OCI-LY1 (cell line): Measurements from ENCODE around the gene DIDO1.

Experiments used
- H2AFZ ChIP-seq: fragments of 200-600 bp; sonication (generic), shearing (Covaris generic); 2 replicates; pipeline ENCODE4 v1.6.0; 2014; ENCODE audit warnings: antibody characterized with exemption, mild to moderate bottlenecking, low read length
- H3F3A ChIP-seq: fragments of 200-600 bp; sonication (generic), shearing (Covaris generic); 2 replicates; pipeline ENCODE4 v1.6.0; 2014; ENCODE audit warnings: mild to moderate bottlenecking, antibody characterized with exemption, low read length, moderate library complexity; ENCODE audit not compliant: insufficient read depth
- H3K27ac ChIP-seq: fragments of 200-600 bp; sonication (generic); 2 replicates; pipeline ENCODE4 v1.5.1; 2014; ENCODE audit warnings: low read length, mixed run types, mild to moderate bottlenecking, low read depth; ENCODE audit not compliant: poor library complexity, severe bottlenecking
- H3K27me3 ChIP-seq: fragments of 200-600 bp; sonication (generic); 2 replicates; pipeline ENCODE4 v1.6.0; 2014; ENCODE audit warnings: antibody characterized with exemption, mild to moderate bottlenecking, low read length, moderate library complexity; ENCODE audit not compliant: insufficient read depth
- H3K36me3 ChIP-seq: fragments of 200-600 bp; sonication (generic); 2 replicates; pipeline ENCODE4 v1.6.1; 2014; ENCODE audit warnings: mild to moderate bottlenecking, antibody characterized with exemption, low read length, moderate library complexity, mixed read lengths; ENCODE audit not compliant: insufficient read depth
- H3K4me1 ChIP-seq: fragments of 200-600 bp; sonication (generic); 2 replicates; pipeline ENCODE4 v1.5.1; 2014; ENCODE audit warnings: mild to moderate bottlenecking, low read length, moderate library complexity; ENCODE audit not compliant: insufficient read depth, severe bottlenecking
- H3K4me2 ChIP-seq: fragments of 200-600 bp; sonication (generic), shearing (Covaris generic); 2 replicates; pipeline ENCODE4 v1.6.1; 2014; ENCODE audit warnings: low read length
- H3K4me3 ChIP-seq: fragments of 200-600 bp; sonication (generic); 2 replicates; pipeline ENCODE4 v1.5.1; 2014; ENCODE audit warnings: low read length, low read depth, mild to moderate bottlenecking, mixed read lengths; ENCODE audit not compliant: poor library complexity, severe bottlenecking
- H3K79me2 ChIP-seq: fragments of 200-600 bp; shearing (Covaris generic); 2 replicates; pipeline ENCODE4 v1.6.1; 2016; ENCODE audit warnings: mixed run types, low read length, mixed read lengths; ENCODE audit not compliant: insufficient read depth
- H3K9ac ChIP-seq: fragments of 200-600 bp; sonication (generic), shearing (Covaris generic); 2 replicates; pipeline ENCODE4 v1.6.1; 2014; ENCODE audit warnings: mild to moderate bottlenecking, low read length, mixed read lengths
- H3K9me2 ChIP-seq: fragments of 200-600 bp; sonication (generic), shearing (Covaris generic); 2 replicates; pipeline ENCODE4 v1.6.1; 2014; ENCODE audit warnings: low read depth, mild to moderate bottlenecking, low read length, mixed read lengths
- H3K9me3 ChIP-seq: fragments of 200-600 bp; shearing (Covaris generic); 2 replicates; pipeline ENCODE4 v1.6.1; 2014; ENCODE audit warnings: low read length, mixed read lengths
- H4K20me1 ChIP-seq: fragments of 200-600 bp; sonication (generic), shearing (Covaris generic); 2 replicates; pipeline ENCODE4 v1.6.0; 2016; ENCODE audit warnings: mild to moderate bottlenecking, low read length; ENCODE audit not compliant: insufficient read depth
- CTCF ChIP-seq: fragments of 200-600 bp; sonication (generic), shearing (Covaris generic); IDR thresholded peaks from 2 replicates; pipeline ENCODE4 v1.5.1; 2017; ENCODE audit warnings: mild to moderate bottlenecking, antibody characterized with exemption, low read length, moderate library complexity, mixed read lengths
- EZH2 ChIP-seq: fragments of 200-600 bp; sonication (generic), shearing (Covaris generic); IDR thresholded peaks from 2 replicates; pipeline ENCODE4 v1.8.0; 2017; ENCODE audit warnings: borderline replicate concordance, mixed run types, mild to moderate bottlenecking, antibody characterized with exemption, low read length, moderate library complexity, mixed read lengths

The DIDO1 gene

GRCh38 chr20:62949153-62949821 is 23.0 kb upstream of the DIDO1 start:
- Histone ChIP-seq H3K36me3 (peaks cover 64% of the 10 kb centered on the region), H3F3A (no peaks in the 10 kb centered on the region), H3K79me2 (no peaks in the 10 kb centered on the region), H2AFZ (no peak overlapping the region), H3K4me1 (peaks cover 23% of the 10 kb centered on the region), H3K4me3 (no peak overlapping the region), H3K9me2 (no peaks in the 10 kb centered on the region), H3K27ac (no peak overlapping the region), H4K20me1 (no peaks in the 10 kb centered on the region), H3K4me2 (no peak overlapping the region), H3K9me3 (0 out of 2 replicates have a peak, but pooled peaks cover 2% of the 10 kb centered on the region), H3K9ac (no peak overlapping the region), H3K27me3 (no peaks in the 10 kb centered on the region)
- TF ChIP-seq CTCF (no peak), EZH2 (no peak)

GRCh38 chr20:62947532-62948300 is 21.4 kb upstream of the DIDO1 start:
- Histone ChIP-seq H3K36me3 (peaks cover 79% of the 10 kb centered on the region), H3K4me2 (no peak overlapping the region)
- TF ChIP-seq CTCF: no peak
- TF ChIP-seq EZH2: no peak

GRCh38 chr20:62946918-62947317 is 20.6 kb upstream of the DIDO1 start:
- H2AFZ ChIP-seq: no peak overlapping the region
- H3K4me2 ChIP-seq: no peak overlapping the region
- H3K9me3 ChIP-seq: 0 out of 2 replicates have a peak, but pooled peaks cover 2% of the 10 kb centered on the region
- no peak overlapping the region for H3K4me3 ChIP-seq
- H3K4me1 ChIP-seq: peaks cover 1% of the 10 kb centered on the region
- TF ChIP-seq EZH2 (no peak), CTCF (no peak)
- no peaks in the 10 kb centered on the region for H3K27me3 ChIP-seq
- H3K36me3 ChIP-seq: peaks cover 87% of the 10 kb centered on the region
- no peaks in the 10 kb centered on the region for H3F3A ChIP-seq
- H4K20me1 ChIP-seq: no peaks in the 10 kb centered on the region
- no peaks in the 10 kb centered on the region for H3K9me2 ChIP-seq
- no peak overlapping the region for H3K27ac ChIP-seq
- no peak overlapping the region for H3K9ac ChIP-seq
- H3K79me2 ChIP-seq: no peaks in the 10 kb centered on the region

More at GRCh38 chr20:62947532-62948300, 21.4 kb upstream of the DIDO1 start:
- no peaks in the 10 kb centered on the region for H3K79me2 ChIP-seq
- no peaks in the 10 kb centered on the region for H3K9me2 ChIP-seq
- H3K9ac ChIP-seq: no peak overlapping the region
- H2AFZ ChIP-seq: no peak overlapping the region
- H4K20me1 ChIP-seq: no peaks in the 10 kb centered on the region
- no peaks in the 10 kb centered on the region for H3K27me3 ChIP-seq
- H3K4me3 ChIP-seq: no peak overlapping the region
- peaks cover 8% of the 10 kb centered on the region for H3K4me1 ChIP-seq
- no peaks in the 10 kb centered on the region for H3F3A ChIP-seq
- no peak overlapping the region for H3K27ac ChIP-seq
- 0 out of 2 replicates have a peak, but pooled peaks cover 2% of the 10 kb centered on the region for H3K9me3 ChIP-seq
